HG03442 (cell line): ENCODE results near the gene OR6C70.
"Not testable (repeated sequence)": the region's sequence is repeated elsewhere in the genome, so short reads cannot be mapped to it uniquely, and the experiment has no call there.

Source experiments
- ATAC-seq: cut with Tn5 transposase; IDR thresholded peaks from one replicate; pipeline ENCODE4 v1.9.1; 2021; ENCODE audit warnings: mild to moderate bottlenecking, moderate library complexity; ENCODE audit not compliant: unreplicated experiment

OR6C70 gene

DNA sequence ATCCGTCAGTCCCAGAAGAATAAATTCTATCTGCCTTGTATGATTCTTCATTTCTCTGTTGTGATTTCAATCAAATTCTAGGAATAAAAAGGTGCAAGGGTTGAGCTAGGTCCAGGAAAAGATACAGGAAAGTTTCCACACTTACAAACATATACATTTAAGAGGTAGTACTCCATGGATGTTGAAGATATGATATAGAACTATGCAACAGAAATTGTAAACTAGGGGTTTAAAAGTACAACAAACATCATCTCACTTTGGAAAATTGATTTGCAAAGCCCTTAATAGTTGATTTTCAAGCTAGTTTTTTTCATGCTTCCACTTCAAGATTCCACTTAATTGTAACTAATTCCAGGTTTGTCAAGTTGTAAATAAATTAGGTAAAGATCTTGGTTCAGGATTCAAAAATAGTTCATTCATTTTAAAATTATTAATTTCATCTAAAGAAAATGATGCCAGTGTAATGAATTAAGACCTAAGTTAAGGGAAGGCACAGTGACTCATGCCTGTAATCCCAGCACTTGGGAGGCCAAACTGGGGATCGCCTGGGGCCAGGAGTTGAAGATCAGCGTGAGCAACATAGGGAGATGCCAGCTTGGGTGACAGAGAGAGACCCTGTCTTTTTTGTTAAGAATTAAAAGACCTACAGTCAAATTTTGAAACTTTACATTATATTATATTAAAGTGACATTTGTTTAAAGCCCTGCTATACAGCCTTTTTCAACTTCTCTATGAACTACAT lies at the start of gene OR6C70:
OR6C70 (minus strand) TSS at position 51 of the 742 bp plus-strand sequence; CDS start at position 51, 0 bp downstream.
- ATAC-seq = no peak

GRCh38 chr12:55516391-55516790 lies 46.5 kb upstream of the OR6C70 start:
- ATAC-seq = no peak

GRCh38 chr12:55515696-55516095 lies 45.8 kb upstream of the OR6C70 start:
- ATAC-seq = no peak

- no peak for ATAC-seq
These were observed 31.7 kb upstream of the OR6C70 start for GRCh38 chr12:55501601-55502000.

DNA sequence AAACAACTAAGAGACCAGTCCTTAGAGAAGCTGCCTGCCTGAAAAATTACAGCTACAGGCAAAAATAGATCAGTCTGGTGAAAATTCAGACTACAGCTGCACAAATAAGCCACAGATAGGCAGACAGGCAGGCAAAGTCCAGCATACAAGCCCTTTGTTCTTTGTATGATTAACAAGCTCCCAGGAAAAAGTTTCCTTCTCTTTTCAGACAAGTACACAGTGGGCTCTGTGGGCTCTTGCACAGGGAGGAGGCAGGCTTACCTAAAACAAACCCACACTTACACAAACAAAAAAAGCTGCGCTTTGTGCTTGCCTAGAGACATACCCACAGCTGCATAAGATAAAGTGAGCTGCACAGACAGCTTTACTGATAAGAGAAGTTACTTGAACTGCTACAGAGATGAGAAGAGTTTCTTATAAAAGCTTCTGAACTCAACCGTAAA lies 29.9 kb upstream of the OR6C70 start:
- ATAC-seq = no peak

DNA sequence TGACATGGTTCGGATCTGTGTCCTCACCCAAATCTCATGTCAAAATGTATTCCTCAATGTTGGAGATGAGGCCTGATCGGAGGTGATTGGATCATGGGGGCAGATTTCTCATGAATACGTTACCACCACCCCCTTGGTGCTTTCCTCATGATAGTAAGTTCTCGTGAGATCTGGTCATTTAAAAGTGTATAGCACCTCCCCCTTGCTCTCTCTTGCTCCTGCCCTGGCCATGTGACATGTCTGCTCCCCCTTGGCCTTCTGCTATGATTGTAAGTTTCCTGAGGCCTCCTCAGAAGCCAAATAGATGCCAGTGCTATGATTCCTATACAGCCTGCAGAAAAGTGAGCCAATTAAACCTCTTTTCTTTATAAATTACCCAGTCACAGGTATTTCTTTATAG lies 29.3 kb upstream of the OR6C70 start:
- ATAC-seq = no peak

- no peak for ATAC-seq
These were observed 25.6 kb upstream of the OR6C70 start for GRCh38 chr12:55495490-55495889.

DNA sequence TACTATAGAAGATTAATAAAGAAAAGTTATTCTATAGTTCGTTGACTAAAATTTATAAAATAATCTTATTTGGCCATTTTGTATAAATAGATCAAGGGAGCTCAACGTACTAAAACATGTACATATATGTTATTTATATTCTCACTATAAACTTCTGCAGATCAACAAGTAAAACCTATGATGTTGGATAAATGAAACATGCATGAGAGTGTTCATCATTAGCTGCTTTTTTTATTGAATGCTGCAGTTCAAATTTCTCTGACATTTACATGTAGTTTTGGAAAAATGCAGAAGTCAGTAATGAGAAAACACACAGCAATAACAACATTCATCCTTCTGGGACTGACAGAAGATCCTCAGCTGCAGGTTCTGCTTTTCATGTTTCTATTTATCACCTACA lies 22.1 kb upstream of the OR6C70 start, which contains the start of gene OR6C68:
OR6C68 (plus strand) TSS at position 301 of the 400 bp plus-strand sequence; CDS start at position 301, 0 bp downstream.
- ATAC-seq = no peak

DNA sequence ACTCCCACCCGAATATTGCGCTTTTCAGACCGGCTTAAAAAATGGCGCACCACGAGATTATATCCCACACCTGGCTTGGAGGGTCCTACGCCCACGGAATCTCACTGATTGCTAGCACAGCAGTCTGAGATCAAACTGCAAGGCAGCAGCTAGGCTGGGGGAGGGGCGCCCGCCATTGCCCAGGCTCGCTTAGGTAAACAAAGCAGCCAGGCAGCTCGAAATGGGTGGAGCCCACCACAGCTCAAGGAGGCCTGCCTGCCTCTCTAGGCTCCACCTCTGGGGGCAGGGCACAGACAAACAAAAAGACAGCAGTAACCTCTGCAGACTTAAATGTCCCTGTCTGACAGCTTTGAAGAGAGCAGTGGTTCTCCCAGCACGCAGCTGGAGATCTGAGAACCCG lies 14.3 kb upstream of the OR6C70 start:
- not testable (repeated sequence) for ATAC-seq

DNA sequence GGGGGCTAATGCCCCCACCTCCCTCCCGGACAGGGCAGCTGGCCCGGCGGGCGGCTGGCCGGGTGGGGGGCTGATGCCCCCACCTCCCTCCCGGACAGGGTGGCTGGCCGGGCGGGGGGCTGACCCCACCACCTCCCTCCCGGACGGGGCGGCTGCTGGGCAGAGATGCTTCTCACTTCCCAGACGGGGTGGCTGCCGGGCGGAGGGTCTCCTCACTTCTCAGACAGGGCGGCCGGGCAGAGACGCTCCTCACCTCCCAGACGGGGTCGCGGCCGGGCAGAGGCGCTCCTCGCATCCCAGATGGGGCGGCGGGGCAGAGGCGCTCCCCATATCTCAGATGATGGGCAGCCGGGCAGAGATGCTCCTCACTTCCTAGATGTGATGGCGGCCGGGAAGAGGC lies 9.2 kb upstream of the OR6C70 start:
- not testable (repeated sequence) for ATAC-seq

- ATAC-seq = no peak
These were observed 2.3 kb upstream of the OR6C70 start for GRCh38 chr12:55472264-55472663.

DNA sequence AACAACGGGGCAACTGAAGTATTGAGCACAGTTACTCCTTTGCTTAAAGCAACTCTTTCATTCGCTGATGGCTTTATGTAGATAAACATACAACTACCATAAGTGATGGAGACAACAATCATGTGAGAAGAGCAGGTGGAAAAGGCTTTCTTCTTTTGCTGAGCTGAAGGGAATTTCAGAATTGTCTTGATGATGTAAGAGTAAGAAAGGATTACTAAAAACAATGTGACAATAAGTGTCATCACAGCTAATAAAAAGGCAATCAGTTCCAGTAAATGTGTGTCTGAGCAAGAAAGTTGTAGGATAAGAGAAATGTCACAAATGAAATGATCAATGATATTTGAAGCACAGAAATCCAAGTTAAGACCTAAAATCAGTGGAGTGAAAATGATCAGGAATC lies 647 bp downstream of the OR6C70 start:
- no peak for ATAC-seq

- ATAC-seq = no peak
These were observed 2.1 kb downstream of the OR6C70 start for GRCh38 chr12:55467836-55468235.

GRCh38 chr12:55464926-55465325 lies 5.0 kb downstream of the OR6C70 start:
- ATAC-seq = not testable (repeated sequence)

DNA sequence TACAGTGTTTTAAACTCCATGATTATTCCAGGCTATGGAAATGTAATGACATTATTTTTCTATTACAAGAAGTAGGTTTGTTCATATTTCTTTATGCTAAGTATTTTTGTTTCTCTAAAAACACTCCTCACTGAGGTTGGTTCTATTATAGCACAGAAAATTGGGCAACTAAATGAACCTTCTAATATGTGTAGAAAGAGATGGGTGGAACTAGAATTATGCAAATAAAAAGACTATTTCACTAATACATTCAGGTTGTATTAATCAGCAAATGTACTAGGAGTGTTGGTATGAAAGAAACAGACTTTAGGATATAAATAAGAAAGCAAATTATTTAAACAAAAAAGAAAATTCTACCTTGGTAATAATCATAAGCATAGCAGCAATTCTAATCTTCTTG lies 21.1 kb downstream of the OR6C70 start:
- no peak for ATAC-seq

DNA sequence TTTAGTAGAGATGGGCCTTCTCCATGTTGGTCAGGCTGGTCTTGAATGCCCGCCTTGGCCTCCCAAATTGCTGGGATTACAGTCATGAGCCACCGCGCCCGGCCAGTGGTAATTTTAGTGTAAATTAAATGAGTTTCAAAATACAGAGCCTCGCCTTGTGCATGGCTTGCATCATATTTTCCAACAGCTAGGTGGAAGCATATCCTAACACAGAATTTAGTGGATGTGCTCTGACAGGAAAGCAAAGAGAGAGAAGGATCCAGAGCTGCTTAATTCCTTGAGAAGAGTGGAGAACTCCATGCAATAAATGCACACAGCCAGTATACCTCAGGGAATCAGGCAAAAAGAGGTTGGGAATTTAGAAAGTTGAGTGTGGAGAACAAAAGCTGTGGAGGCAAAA lies 23.6 kb downstream of the OR6C70 start:
- ATAC-seq = no peak

- no peak for ATAC-seq
These were observed 24.6 kb downstream of the OR6C70 start for GRCh38 chr12:55445357-55445756.

- no peak for ATAC-seq
These were observed 26.2 kb downstream of the OR6C70 start, which contains the start of gene OR6C2 for GRCh38 chr12:55443776-55444175. TSS of gene OR6C2 (plus strand) at chr12:55444076. CDS start at chr12:55452214, 8,138 bp downstream.

- not testable (repeated sequence) for ATAC-seq
These were observed 28.7 kb downstream of the OR6C70 start for GRCh38 chr12:55441233-55441632.

DNA sequence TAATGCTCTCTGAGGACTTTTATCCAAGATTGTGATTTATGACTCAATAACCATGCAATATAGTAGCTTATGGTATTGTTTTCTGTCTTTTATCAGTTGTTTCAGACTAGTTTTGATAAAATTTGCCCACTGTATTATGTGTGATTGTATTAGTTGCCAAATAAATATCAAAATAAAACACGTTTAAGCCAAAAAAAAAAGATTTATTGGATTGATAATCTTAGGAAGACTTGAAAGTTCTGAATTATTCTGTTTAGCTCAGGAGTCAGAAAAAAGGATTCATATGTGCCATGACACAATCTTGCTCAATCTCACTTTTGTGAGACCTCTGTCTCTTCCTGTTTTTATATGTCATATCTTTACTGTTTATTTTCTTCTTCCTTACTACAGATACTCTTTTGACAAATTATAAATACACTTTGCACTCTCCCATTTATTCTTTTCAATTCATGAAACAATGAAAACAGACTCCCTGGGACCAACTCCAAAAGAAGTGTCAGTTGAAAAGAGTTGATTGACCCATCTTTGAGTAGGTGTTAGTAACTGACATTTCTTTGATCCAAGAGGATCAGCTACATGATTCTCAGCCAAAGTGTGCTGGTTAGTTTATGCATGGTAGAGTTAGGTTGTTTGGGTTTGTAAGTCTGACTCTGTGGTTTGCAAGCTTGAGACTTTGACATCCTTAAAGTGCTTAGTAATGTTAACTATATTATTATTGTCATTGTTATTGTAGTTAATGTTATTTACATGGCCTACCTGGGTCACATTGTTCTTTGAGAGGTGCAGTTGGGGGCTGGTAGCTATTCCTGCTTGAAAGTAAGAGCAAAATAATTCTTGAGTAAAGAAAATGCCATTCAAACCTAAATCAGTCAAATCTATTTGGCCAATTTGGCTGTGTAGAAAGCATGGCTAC lies 41.4 kb downstream of the OR6C70 start:
- no peak for ATAC-seq

- ATAC-seq = no peak
These were observed 44.0 kb downstream of the OR6C70 start, which contains the start of gene OR6C76 for GRCh38 chr12:55425954-55426353. TSS of gene OR6C76 (plus strand) at chr12:55426254. CDS start at chr12:55426254, 0 bp downstream.
